HepG2 (cell line): ENCODE measurements around the gene RREB1. TPM values are rescaled to one million over a fixed set of nuclear protein-coding genes. Genes with fewer than 3 reads are reported as not detected.

Experiments used
- ASH2L ChIP-seq: fragments of 300-600, 200-600 bp; sonication (generic); IDR thresholded peaks from 2 replicates; pipeline ENCODE4 v1.7.0; 2017; ENCODE audit warnings: low read depth, mild to moderate bottlenecking, moderate library complexity, mixed read lengths, low read length; ENCODE audit not compliant: insufficient read length
- EHMT2 ChIP-seq: fragments of 200-600 bp; sonication (generic); IDR thresholded peaks from 2 replicates; pipeline ENCODE4 v1.7.0; 2017; ENCODE audit warnings: antibody characterized with exemption, low read depth, low read length, borderline replicate concordance
- MXI1 ChIP-seq: IDR thresholded peaks from 3 replicates; pipeline ENCODE4 v1.6.1; 2012; ENCODE audit warnings: low read depth, low read length, inconsistent platforms, borderline replicate concordance
- NCOR1 ChIP-seq: fragments of 200-600 bp; sonication (generic); IDR thresholded peaks from 2 replicates; pipeline ENCODE4 v1.7.0; 2017; ENCODE audit warnings: antibody characterized with exemption, low read length, borderline replicate concordance
- PHF21A ChIP-seq: sonication (generic); formaldehyde crosslinking; IDR thresholded peaks from 2 replicates; pipeline ENCODE4 v1.5.0; 2020; ENCODE audit warnings: mild to moderate bottlenecking, missing genetic modification reagents
- RBM22 ChIP-seq: fragments of 200-400 bp; formaldehyde crosslinking; optimal IDR thresholded peaks from 2 replicates; pipeline ENCODE3; 2017; ENCODE audit warnings: mild to moderate bottlenecking, low read length, moderate library complexity
- ZFP41 ChIP-seq: sonication (generic); formaldehyde crosslinking; IDR thresholded peaks from 2 replicates; pipeline ENCODE4 v1.4.0; 2020; ENCODE audit warnings: mild to moderate bottlenecking, missing genetic modification reagents, borderline replicate concordance
- ZKSCAN1 ChIP-seq: fragments of 150-350 bp; IDR thresholded peaks from 2 replicates; pipeline ENCODE4 v1.6.1; 2014; ENCODE audit warnings: low read length
- ZNF225 ChIP-seq: sonication (generic); formaldehyde crosslinking; IDR thresholded peaks from 2 replicates; pipeline ENCODE4 v1.4.0; 2020; ENCODE audit warnings: mild to moderate bottlenecking, missing genetic modification reagents
- ZNF232 ChIP-seq: sonication (generic); formaldehyde crosslinking; IDR thresholded peaks from 2 replicates; pipeline ENCODE4 v1.4.0; 2020; ENCODE audit warnings: missing genetic modification reagents, borderline replicate concordance
- ZNF281 ChIP-seq: sonication (generic); formaldehyde crosslinking; IDR thresholded peaks from 2 replicates; pipeline ENCODE4 v1.4.0; 2020; ENCODE audit warnings: missing genetic modification reagents, borderline replicate concordance
- ZNF546 ChIP-seq: sonication (generic); formaldehyde crosslinking; conservative IDR thresholded peaks from 2 replicates; pipeline ENCODE4 v1.8.1; 2023; ENCODE audit warnings: mild to moderate bottlenecking, missing genetic modification reagents
- ZNF563 ChIP-seq: sonication (generic); formaldehyde crosslinking; IDR thresholded peaks from 2 replicates; pipeline ENCODE4 v1.8.0; 2022; ENCODE audit warnings: mild to moderate bottlenecking, moderate library complexity, missing genetic modification reagents
- ZNF564 ChIP-seq: sonication (generic); formaldehyde crosslinking; IDR thresholded peaks from 2 replicates; pipeline ENCODE4 v1.8.1; 2023; ENCODE audit warnings: mild to moderate bottlenecking, missing genetic modification reagents
- ZNF703 ChIP-seq: sonication (generic); formaldehyde crosslinking; IDR thresholded peaks from 2 replicates; pipeline ENCODE4 v1.5.1; 2020; ENCODE audit warnings: missing genetic modification reagents, mild to moderate bottlenecking, moderate library complexity, borderline replicate concordance
- ZNF746 ChIP-seq: sonication (generic); formaldehyde crosslinking; IDR thresholded peaks from 2 replicates; pipeline ENCODE4 v1.8.0; 2022; ENCODE audit warnings: mild to moderate bottlenecking, missing genetic modification reagents
- ZSCAN30 ChIP-seq: sonication (generic); formaldehyde crosslinking; IDR thresholded peaks from 2 replicates; pipeline ENCODE4 v1.5.0; 2020; ENCODE audit warnings: mild to moderate bottlenecking, missing genetic modification reagents
- polyA plus RNA-seq, 8 experiments: library from polyadenylated mRNA; depleted of rRNA in 3 of 8; stranded (reverse) in 7 of 8; unstranded in 1 of 8; fragments of >200 nt; fragmentation: Illumina TruSeq in 4 of 8; extraction: Trizol in 4 of 8; gene quantifications; 2 replicates each; pipeline versions ENCODE4 v1.2.1 to v1.2.3, GENCODE V29; 2011 to 2016; ENCODE audit warnings: low read depth in 4 of 8, missing spikeins in 1 of 8, mixed read lengths in 1 of 8; ENCODE audit not compliant: insufficient read depth in 1 of 8
- total RNA-seq, 5 experiments: library from RNA; depleted of rRNA; stranded (reverse); fragments of >200 nt; fragmentation: Illumina TruSeq; extraction: Trizol; gene quantifications; 2 replicates each; pipeline ENCODE4 v1.2.3, GENCODE V29; 2016; ENCODE audit warnings: low read depth in 1 of 5
- TF ChIP-seq, protein P1 (sequence below): IDR thresholded peaks from 2 replicates; pipeline ENCODE4 v1.6.1; 2016; ENCODE audit warnings: mild to moderate bottlenecking
- TF ChIP-seq, protein P2 (sequence below): sonication (generic); formaldehyde crosslinking; IDR thresholded peaks from 2 replicates; pipeline ENCODE4 v1.4.0; 2020; ENCODE audit warnings: mild to moderate bottlenecking, missing genetic modification reagents
- TF ChIP-seq, protein P3 (sequence below): sonication (generic); formaldehyde crosslinking; IDR thresholded peaks from 2 replicates; pipeline ENCODE4 v1.5.1; 2020; ENCODE audit warnings: mild to moderate bottlenecking, missing genetic modification reagents

RREB1 gene
- total and polyA plus RNA-seq, 2 of the 13 experiments (the other 11 are each of a cell fraction or from before 2014, with no cell fraction given): 6.1 to 23.2 TPM

GRCh38 chr6:7195339-7196018 is 87.7 kb downstream of the RREB1 start (continued):
- TF ChIP-seq, protein P1, sequence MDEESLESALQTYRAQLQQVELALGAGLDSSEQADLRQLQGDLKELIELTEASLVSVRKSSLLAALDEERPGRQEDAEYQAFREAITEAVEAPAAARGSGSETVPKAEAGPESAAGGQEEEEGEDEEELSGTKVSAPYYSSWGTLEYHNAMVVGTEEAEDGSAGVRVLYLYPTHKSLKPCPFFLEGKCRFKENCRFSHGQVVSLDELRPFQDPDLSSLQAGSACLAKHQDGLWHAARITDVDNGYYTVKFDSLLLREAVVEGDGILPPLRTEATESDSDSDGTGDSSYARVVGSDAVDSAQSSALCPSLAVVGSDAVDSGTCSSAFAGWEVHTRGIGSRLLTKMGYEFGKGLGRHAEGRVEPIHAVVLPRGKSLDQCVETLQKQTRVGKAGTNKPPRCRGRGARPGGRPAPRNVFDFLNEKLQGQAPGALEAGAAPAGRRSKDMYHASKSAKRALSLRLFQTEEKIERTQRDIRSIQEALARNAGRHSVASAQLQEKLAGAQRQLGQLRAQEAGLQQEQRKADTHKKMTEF (CRISPR knock-in tag): no peak
- TF ChIP-seq PHF21A (CRISPR knock-in tag): 0 out of 2 replicates have a peak, but pooled peaks have one; percentile 19
- no peak for TF ChIP-seq ZNF281
- TF ChIP-seq ZNF703 (CRISPR knock-in tag): no peak
- TF ChIP-seq MXI1: no peak
- TF ChIP-seq, protein P2, sequence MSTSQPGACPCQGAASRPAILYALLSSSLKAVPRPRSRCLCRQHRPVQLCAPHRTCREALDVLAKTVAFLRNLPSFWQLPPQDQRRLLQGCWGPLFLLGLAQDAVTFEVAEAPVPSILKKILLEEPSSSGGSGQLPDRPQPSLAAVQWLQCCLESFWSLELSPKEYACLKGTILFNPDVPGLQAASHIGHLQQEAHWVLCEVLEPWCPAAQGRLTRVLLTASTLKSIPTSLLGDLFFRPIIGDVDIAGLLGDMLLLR (CRISPR knock-in tag): no peak
- no peak for TF ChIP-seq ZNF564 (CRISPR knock-in tag)
- TF ChIP-seq ZFP41 (CRISPR knock-in tag): no peak
- TF ChIP-seq NCOR1: no peak
- TF ChIP-seq ZKSCAN1: no peak
- TF ChIP-seq ZSCAN30 (CRISPR knock-in tag): no peak
- no peak for TF ChIP-seq ASH2L
- no peak for TF ChIP-seq EHMT2
- TF ChIP-seq ZNF232 (CRISPR knock-in tag): no peak
- no peak for TF ChIP-seq ZNF546 (CRISPR knock-in tag)
- no peak for TF ChIP-seq ZNF746
- TF ChIP-seq ZNF563: 0 out of 2 replicates have a peak, but pooled peaks have one; percentile 25
- TF ChIP-seq RBM22: peak; percentile 5
- TF ChIP-seq, protein P3, sequence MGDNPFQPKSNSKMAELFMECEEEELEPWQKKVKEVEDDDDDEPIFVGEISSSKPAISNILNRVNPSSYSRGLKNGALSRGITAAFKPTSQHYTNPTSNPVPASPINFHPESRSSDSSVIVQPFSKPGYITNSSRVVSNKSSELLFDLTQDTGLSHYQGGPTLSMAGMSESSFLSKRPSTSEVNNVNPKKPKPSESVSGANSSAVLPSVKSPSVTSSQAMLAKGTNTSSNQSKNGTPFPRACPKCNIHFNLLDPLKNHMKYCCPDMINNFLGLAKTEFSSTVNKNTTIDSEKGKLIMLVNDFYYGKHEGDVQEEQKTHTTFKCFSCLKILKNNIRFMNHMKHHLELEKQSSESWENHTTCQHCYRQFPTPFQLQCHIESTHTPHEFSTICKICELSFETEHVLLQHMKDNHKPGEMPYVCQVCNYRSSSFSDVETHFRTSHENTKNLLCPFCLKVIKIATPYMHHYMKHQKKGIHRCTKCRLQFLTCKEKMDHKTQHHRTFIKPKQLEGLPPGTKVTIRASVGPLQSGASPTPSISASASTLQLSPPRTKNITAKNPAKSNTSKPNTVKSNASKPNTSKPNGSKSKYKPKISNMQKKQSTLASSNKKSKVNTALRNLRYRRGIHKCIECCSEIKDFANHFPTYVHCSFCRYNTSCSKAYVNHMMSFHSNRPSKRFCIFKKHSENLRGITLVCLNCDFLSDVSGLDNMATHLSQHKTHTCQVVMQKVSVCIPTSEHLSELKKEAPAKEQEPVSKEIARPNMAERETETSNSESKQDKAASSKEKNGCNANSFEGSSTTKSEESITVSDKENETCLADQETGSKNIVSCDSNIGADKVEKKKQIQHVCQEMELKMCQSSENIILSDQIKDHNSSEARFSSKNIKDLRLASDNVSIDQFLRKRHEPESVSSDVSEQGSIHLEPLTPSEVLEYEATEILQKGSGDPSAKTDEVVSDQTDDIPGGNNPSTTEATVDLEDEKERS (CRISPR knock-in tag): no peak
- 0 out of 2 replicates have a peak, but pooled peaks have one; percentile 30 for TF ChIP-seq ZNF225 (CRISPR knock-in tag)
